MCF 10A (cell line): ENCODE results near the gene EEA1. TPM values are rescaled to one million over a fixed set of nuclear protein-coding genes. Genes with fewer than 3 reads are reported as not detected.

Experiments
- BruUV-seq: library from RNA; stranded (reverse); fragments of 400-500 nt; replicated peaks from 2 replicates; lab custom pipeline; 2021; lab: Mats Ljungman, UMichigan
- CTCF ChIA-PET: fragments of 300-600 bp; sonication (Branson Sonifier 250); formaldehyde crosslinking; extraction: SDS; loops from one replicate; lab custom pipeline; 2021; ENCODE audit warnings: antibody characterized with exemption, inconsistent platforms; lab: Yijun Ruan, JAX
- POLR2A ChIA-PET: fragments of 300-600, 350-650 bp; sonication (Branson Sonifier 250); formaldehyde crosslinking; extraction: SDS; loops from one replicate; lab custom pipeline; 2020; ENCODE audit warnings: antibody characterized with exemption, inconsistent platforms; lab: Yijun Ruan, JAX
- DNase-seq: peaks from one replicate; pipeline ENCODE4 v3.0.0-alpha.2; 2018; ENCODE audit not compliant: unreplicated experiment
- H3K27ac Mint-ChIP-seq: one replicate; pipeline ENCODE4 v1.8.0; 2022; ENCODE audit warnings: mild to moderate bottlenecking, low read depth, mixed read lengths; ENCODE audit not compliant: unreplicated experiment
- H3K27me3 Mint-ChIP-seq: one replicate; pipeline ENCODE4 v1.8.0; 2022; ENCODE audit warnings: mixed read lengths; ENCODE audit not compliant: insufficient read depth, unreplicated experiment
- H3K36me3 Mint-ChIP-seq: one replicate; pipeline ENCODE4 v1.8.0; 2022; ENCODE audit warnings: mild to moderate bottlenecking, moderate library complexity, mixed read lengths; ENCODE audit not compliant: insufficient read depth, unreplicated experiment
- H3K4me1 Mint-ChIP-seq: one replicate; pipeline ENCODE4 v1.8.0; 2022; ENCODE audit warnings: mixed read lengths; ENCODE audit not compliant: insufficient read depth, unreplicated experiment
- H3K4me3 Mint-ChIP-seq: one replicate; pipeline ENCODE4 v1.8.0; 2022; ENCODE audit warnings: mild to moderate bottlenecking, moderate library complexity, mixed read lengths; ENCODE audit not compliant: unreplicated experiment
- H3K9me3 Mint-ChIP-seq: one replicate; pipeline ENCODE4 v1.8.0; 2022; ENCODE audit warnings: mixed read lengths; ENCODE audit not compliant: unreplicated experiment
- CTCF ChIP-seq: fragments of 200-600 bp; IDR thresholded peaks from one replicate; pipeline ENCODE4 v1.8.0; 2022; ENCODE audit warnings: antibody characterized with exemption, mild to moderate bottlenecking; ENCODE audit not compliant: unreplicated experiment
- intact Hi-C: fragments of 100-400 bp; cut with micrococcal nuclease; formaldehyde crosslinking; loops from 2 replicates; pipeline ENCODE4 v1.14.1; 2022
- total RNA-seq: library from RNA; stranded (reverse); gene quantifications from 2 replicates; pipeline ENCODE4 v1.2.3, GENCODE V29; 2022

The EEA1 gene
- total RNA-seq, 1 experiment from 2014 or later, result 46.3 TPM

GRCh38 chr12:92951006-92951405 lies 21.9 kb upstream of the EEA1 start:
- peaks cover 2% of the 10 kb centered on the region for H3K4me1 Mint-ChIP-seq
- no peak overlapping the region for H3K27ac Mint-ChIP-seq
- ChIA-PET POLR2A (interaction anchor here (1.1 to 1.2 kb wide), 2 partner anchors 21 to 24 kb away, joined by 3 read pairs; partner anchors contain the start of gene EEA1), CTCF (no interaction called here)
- BruUV-seq, result no TSS peak
- no peak for TF ChIP-seq CTCF
- no peaks in the 10 kb centered on the region for H3K27me3 Mint-ChIP-seq
- no peak for DNase-seq
- H3K4me3 Mint-ChIP-seq, result no peak overlapping the region
- intact Hi-C loops, result no loop called here
- no peaks in the 10 kb centered on the region for H3K36me3 Mint-ChIP-seq
- H3K9me3 Mint-ChIP-seq, result peaks cover 7% of the 10 kb centered on the region

- POLR2A ChIA-PET, result no interaction called here
- Mint-ChIP-seq H3K9me3 (peaks cover 7% of the 10 kb centered on the region), H3K27ac (no peak overlapping the region), H3K4me1 (no peaks in the 10 kb centered on the region), H3K27me3 (no peaks in the 10 kb centered on the region), H3K4me3 (no peak overlapping the region), H3K36me3 (no peaks in the 10 kb centered on the region)
- intact Hi-C loops, result no loop called here
- TF ChIP-seq CTCF, result no peak
- no TSS peak for BruUV-seq
- CTCF ChIA-PET, result interaction anchor here (0.6 to 1.0 kb wide), 3 partner anchors 25 to 360 kb away, joined by 3 to 5 read pairs (median 4); no protein-coding TSS in a partner anchor
- no peak for DNase-seq
Measured at GRCh38 chr12:92950011-92950410, 20.9 kb upstream of the EEA1 start.

GRCh38 chr12:92949466-92949865 lies 20.4 kb upstream of the EEA1 start:
- no peak for TF ChIP-seq CTCF
- intact Hi-C loops, result no loop called here
- DNase-seq, result no peak
- H3K9me3 Mint-ChIP-seq, result peaks cover 7% of the 10 kb centered on the region
- no TSS peak for BruUV-seq
- no peak overlapping the region for H3K27ac Mint-ChIP-seq
- ChIA-PET POLR2A (no interaction called here), CTCF (interaction anchor here (0.7 to 1.0 kb wide), 2 partner anchors 25 to 117 kb away, joined by 4 to 5 read pairs; no protein-coding TSS in a partner anchor)
- no peak overlapping the region for H3K4me3 Mint-ChIP-seq
- H3K36me3 Mint-ChIP-seq, result no peaks in the 10 kb centered on the region
- H3K27me3 Mint-ChIP-seq, result no peaks in the 10 kb centered on the region
- no peaks in the 10 kb centered on the region for H3K4me1 Mint-ChIP-seq

- no peak overlapping the region for H3K4me3 Mint-ChIP-seq
- H3K27me3 Mint-ChIP-seq, result no peaks in the 10 kb centered on the region
- peaks cover 10% of the 10 kb centered on the region for H3K4me1 Mint-ChIP-seq
- POLR2A ChIA-PET, result interaction anchor here (1.2 to 1.4 kb wide), 2 partner anchors 10 to 18 kb away, joined by 3 to 4 read pairs; no protein-coding TSS in a partner anchor
- no peaks in the 10 kb centered on the region for H3K36me3 Mint-ChIP-seq
- CTCF ChIA-PET, result interaction anchor here (0.6 kb wide), 1 partner anchor 20 kb away, joined by 3 read pairs; no protein-coding TSS in a partner anchor
- DNase-seq, result no peak
- H3K9me3 Mint-ChIP-seq, result peaks cover 7% of the 10 kb centered on the region
- TF ChIP-seq CTCF, result no peak
- BruUV-seq, result no TSS peak
- intact Hi-C loops, result no loop called here
- no peak overlapping the region for H3K27ac Mint-ChIP-seq
Measured at GRCh38 chr12:92947589-92948215, 18.6 kb upstream of the EEA1 start.
